GM21515 (cell line): ENCODE measurements around the gene HAUS8.

Experiments used
- ATAC-seq: cut with Tn5 transposase; IDR thresholded peaks from one replicate; pipeline ENCODE4 v1.9.1; 2021; ENCODE audit not compliant: unreplicated experiment

HAUS8 gene

GRCh38 chr19:17076543-17076991 lies 1.3 kb upstream of the HAUS8 start:
- ATAC-seq, result no peak

GRCh38 chr19:17075864-17076542 lies 751 bp upstream of the HAUS8 start:
- no peak for ATAC-seq

- ATAC-seq, result no peak
Measured at GRCh38 chr19:17074634-17075034, 618 bp downstream of the HAUS8 start.

DNA sequence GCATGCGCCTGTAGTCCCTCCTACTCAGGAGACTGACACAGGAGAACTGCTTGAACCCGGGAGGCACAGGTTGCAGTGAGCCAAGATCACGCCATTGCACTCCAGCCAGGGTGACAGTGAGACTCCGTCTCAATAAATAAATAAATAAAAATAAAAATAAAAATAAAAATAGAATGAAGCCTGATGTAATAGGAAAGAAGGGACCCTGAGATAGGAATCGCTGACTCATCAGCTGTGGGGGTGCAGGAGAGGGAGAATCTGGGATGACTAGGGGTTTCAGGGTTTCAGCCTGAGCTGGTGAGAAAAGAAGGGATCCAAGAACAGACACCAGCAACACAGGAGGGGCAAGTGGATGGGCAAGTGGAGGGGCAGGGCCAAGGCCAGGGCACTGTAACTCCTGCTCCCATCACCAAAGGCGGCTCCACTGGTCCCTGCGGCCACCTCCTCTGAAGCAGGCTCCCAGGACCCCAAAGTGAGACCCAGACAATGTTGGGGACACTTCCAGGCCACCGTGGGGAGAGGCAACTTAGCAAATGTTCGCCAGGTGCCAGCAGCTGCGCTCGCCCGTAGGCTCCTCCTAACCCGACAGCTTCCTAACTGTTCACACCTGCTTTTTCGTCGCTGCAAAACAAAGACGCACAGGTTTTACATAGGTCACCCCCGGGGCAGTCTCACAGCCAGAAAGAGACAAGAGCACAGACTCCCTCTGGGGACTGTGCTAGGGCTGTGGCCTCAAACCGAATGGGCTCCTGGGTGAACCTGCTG lies 1.2 kb downstream of the HAUS8 start:
- no peak for ATAC-seq

DNA sequence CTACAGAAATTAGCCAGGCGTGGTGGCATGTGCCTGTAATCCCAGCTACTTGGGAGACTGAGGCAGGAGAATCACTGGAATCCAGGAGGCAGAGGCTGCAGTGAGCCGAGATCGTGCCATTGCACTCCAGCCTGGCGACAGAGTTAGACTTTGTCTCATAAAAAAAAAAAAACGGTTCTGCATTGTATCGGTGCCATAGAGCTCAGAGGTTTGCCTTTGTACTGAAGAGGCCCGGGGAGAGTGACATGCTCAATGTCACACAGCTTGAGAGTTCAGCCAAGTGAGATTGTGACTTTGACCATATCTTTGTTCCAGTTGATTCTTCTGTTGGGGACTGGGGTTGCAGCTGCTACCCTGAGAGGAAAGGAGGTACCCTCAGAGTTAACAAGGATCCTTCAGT lies 4.3 kb downstream of the HAUS8 start:
- ATAC-seq, result no peak

DNA sequence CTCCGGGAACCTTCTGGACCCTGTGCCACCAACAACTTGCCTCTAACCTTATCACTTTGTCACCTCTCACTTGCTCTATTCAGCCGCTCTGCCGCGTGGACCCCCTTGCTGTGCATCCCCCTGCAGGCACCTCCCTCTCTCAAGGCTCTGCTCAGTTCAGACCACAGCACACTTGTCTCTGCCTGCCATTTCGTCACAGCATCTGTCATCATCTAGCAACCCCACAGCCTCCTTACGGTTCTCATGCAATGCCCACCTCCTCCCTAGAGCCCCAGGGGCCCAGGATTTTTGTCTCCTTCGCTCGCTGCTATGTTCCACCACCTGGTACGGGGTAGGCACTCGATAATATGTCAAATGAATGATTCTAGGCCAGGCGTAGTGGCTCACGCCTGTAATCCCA lies 4.8 kb downstream of the HAUS8 start:
- ATAC-seq, result no peak

GRCh38 chr19:17069193-17069592 lies 6.1 kb downstream of the HAUS8 start:
- no peak for ATAC-seq

DNA sequence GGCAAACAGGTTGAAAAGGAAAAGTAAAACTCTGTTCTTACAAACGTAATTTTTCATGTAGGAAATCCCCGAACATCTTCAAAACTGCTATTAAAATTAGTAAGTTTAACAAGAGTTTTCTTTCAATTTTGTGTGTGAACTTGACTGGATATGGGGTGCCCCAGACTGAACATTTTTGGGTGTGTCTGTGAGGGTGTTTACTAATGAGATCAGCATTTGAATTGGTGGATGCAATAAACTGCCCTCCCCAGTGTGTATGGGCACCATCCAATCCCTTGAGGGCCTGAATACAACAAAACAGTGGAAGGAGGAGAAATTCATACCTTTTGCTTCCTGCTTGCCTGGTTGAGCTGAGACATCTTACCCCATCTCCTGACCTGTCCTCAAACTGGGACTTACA lies 11.8 kb downstream of the HAUS8 start:
- ATAC-seq, result no peak

GRCh38 chr19:17061691-17062090 lies 13.6 kb downstream of the HAUS8 start:
- ATAC-seq, result no peak

GRCh38 chr19:17061205-17061604 lies 14.0 kb downstream of the HAUS8 start:
- ATAC-seq, result no peak

GRCh38 chr19:17060802-17061201 lies 14.4 kb downstream of the HAUS8 start:
- no peak for ATAC-seq

- no peak for ATAC-seq
Measured at GRCh38 chr19:17058236-17058635, 17.0 kb downstream of the HAUS8 start.

DNA sequence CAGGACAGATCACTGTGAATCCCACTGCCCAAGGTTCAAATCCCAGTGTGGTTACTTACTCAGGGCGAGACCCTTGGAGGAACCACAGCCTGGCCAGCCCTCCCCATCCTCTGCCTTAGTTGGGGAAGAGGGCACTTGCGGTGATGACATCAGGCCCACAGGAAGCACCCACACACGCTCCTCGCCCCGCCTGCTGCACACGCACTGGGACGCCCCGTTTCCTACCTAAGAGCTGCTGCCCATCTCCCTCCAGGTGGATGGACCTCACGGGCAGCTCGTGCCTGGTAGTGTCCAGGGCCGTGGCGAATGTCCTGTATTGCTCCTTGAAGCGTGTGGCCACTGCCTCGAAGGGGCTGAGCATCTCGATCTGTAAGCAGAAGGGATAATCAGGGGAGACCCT lies 19.6 kb downstream of the HAUS8 start:
- ATAC-seq, result no peak

DNA sequence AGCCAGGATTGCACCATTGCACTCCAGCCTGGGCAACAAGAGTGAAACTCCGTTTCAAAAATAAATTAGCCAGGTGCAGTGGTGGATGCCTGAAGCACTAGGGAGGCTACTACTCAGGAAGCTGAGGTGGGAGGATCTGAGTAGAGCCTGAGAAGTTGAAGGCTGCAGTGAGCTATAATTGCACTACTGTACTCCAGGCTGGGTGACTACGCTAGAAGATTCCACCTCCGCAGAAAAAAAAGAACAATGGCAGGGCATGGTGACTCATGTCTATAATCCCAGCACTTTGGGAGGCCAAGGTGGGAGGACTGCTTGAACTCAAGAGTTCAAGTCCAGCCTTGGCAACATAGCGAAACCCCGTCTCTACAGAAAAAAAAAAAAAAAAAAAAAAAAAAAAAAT lies 20.5 kb downstream of the HAUS8 start:
- ATAC-seq, result no peak

DNA sequence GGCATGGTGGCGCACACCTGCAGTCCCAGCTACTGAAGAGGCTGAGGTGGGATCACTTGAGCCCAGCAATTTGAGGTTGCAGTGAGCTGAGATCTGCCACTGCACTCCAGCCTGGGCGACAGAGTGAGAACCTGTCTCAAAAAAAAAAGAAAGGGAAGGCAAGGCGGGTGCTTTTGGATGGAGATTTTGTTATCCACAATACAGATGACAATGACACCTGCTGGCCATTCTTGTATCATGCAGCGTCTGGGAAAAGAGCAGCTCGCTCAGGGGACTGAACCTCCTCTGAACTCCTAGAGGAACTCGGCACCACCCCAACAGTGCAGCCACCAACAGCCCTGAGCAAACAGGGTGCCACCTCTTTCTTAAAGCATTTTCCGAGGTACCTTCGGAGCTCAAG lies 22.8 kb downstream of the HAUS8 start:
- no peak for ATAC-seq

DNA sequence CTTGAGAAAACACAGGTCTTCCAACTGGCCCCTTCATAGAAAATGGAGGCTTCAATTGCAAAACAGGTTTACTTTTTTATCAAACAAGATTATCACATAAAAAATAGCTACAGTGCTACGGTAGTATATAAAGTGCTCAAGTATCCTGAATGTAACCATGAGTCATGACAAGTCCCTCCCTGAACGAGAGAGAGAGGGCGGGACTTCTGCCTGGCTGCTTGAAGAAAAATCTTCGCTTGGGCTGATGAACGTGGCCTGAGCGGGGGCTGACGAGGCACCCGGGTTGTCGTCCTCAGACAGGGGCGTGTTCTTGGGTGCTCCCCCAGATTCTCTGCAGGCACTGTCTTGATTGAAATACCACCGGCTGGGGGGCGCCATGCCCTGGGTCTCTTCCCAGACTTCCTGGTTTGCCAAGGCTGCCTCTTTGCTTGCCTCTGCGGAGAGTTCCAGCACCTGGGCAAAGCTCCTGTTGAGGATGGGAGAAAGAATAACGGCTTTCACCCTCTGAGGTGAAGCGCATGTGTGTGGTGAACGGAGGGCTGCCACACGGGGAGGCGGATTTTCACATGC lies 25.5 kb downstream of the HAUS8 start:
- no peak for ATAC-seq

DNA sequence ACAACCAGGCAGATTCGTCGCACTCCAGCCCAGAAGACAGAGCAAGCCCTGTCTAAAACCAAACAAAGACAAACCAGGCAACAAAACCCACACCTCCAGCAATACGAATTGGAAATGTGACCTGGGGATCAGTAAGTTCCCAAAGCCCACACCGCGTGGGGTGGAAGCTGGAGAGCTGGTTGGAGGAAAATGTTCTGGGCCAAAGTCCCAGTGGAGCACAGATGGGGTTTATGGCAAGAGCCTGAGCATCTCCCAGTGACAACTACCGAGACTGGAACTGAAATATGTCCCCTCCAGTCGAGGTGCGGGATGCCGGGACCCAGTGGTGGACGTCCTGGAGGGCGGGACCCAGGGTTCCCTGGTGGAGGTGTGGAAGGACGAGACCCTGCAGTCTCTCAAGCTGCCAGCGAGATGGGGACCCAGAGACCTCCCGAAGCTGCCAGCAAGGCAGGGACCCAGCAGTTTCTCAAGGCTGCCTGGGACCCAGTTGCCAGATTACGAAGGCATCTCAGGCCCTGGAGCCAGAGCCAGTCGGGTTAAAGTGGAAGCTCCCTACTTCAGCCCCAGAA lies 26.3 kb downstream of the HAUS8 start:
- no peak for ATAC-seq

DNA sequence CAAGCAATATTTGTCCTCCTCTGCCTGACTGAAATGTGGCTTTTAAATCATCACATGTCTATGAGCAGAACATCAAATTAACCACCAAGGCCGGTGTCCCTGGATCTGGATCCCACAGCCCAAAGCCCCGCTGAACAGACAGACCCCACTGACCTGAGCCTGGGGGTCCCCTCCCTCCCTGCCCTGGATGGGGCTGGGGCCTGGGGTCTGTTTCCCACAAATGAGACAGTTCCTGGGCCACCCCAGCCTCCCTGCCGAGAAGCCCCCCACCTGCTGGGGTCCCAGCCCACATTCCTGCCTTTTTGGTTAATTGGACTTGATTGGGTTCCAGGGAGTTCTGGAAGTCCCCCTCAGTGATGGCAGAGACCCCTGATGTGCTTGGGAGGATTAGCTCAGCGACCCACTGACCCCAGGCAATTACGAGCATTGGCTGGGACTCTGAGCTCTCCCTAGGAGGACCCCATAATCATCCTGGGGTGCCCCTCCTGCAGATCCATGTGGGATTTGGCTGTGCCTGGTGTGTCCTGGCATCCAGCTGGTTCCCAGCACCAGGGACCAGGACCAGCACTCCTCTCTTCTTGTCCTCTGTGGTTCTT lies 29.2 kb downstream of the HAUS8 start:
- ATAC-seq, result no peak

DNA sequence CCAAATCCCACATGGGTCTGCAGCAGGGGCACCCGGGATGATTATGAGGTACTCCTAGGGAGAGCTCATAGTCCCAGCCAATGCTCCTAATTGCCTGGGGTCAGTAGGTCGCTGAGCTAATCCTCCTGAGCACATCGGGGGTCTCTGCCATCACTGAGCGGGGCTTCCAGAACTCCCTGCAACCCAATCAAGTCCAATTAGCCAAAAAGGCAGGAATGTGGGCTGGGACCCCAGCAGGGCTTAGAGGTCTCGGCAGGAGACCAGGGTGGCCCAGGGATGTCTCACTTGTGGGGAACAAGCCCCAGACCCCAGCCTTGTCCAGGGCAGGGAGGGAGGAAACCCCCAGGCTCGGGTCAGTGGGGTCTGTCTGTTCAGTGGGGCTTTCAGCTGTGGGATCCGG lies 31.5 kb downstream of the HAUS8 start:
- ATAC-seq, result no peak

GRCh38 chr19:17041976-17042375 lies 33.3 kb downstream of the HAUS8 start:
- no peak for ATAC-seq

GRCh38 chr19:17037966-17038500 lies 37.2 kb downstream of the HAUS8 start:
- ATAC-seq, result no peak
